GM18498 (cell line): ENCODE measurements around the gene RNASEH1.
A peak's percentile ranks its signal among the peaks of the same experiment; 100 is the strongest.
"Not testable (repeated sequence)": the region's sequence is repeated elsewhere in the genome, so short reads cannot be mapped to it uniquely, and the experiment has no call there.

Source experiments
- ATAC-seq: cut with Tn5 transposase; IDR thresholded peaks from one replicate; pipeline ENCODE4 v1.9.1; 2021; ENCODE audit warnings: mild to moderate bottlenecking, moderate library complexity; ENCODE audit not compliant: unreplicated experiment

Gene RNASEH1

GRCh38 chr2:3594493-3595281, 36.6 kb upstream of the RNASEH1 start, which contains the start of gene COLEC11:
Gene COLEC11, plus strand, starts transcription at chr2:3595112. Its CDS starts 9,229 bp downstream, at chr2:3604341.
- ATAC-seq = no peak

- no peak for ATAC-seq
Observed at GRCh38 chr2:3589086-3589485, 31.0 kb upstream of the RNASEH1 start.

DNA sequence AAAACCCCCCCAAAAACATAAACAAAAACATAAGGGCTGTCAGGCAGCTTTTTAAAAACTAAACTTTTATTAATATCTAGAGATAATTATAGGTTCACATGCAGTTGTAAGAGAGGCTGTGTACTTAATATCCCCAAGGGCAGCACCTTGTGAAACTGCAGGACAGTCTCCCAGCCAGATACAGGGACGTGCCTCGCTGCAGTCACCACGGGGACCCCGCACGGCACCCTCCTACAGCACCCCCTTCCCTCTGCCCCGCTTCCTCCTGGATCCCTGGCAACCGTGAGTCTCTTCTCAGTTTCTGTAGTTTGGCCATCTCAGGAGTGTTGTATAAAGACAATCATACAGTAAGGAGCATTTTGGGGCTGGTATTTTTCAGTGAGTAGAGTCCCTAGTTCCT, 30.0 kb upstream of the RNASEH1 start:
- no peak for ATAC-seq

DNA sequence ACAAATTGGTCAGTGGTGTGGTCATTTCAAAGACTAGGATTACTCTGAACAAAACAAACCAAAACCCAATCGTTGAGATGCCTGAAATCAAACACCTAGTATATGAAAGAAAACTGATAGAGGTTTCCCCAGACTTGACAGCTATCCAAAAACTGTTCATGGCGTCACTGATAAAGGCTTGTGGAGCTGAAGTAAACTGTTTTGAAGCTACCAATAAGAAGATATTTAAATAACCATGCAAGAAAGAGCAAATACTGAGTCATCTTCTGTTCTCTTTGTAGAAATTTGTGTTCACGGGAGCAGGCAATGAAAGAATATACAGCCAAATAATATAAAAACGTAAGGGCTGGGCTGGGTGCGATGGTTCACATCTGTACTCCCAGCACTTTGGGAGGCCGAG, 29.3 kb upstream of the RNASEH1 start:
- no peak for ATAC-seq

GRCh38 chr2:3587021-3587420, 28.9 kb upstream of the RNASEH1 start:
- no peak for ATAC-seq

DNA sequence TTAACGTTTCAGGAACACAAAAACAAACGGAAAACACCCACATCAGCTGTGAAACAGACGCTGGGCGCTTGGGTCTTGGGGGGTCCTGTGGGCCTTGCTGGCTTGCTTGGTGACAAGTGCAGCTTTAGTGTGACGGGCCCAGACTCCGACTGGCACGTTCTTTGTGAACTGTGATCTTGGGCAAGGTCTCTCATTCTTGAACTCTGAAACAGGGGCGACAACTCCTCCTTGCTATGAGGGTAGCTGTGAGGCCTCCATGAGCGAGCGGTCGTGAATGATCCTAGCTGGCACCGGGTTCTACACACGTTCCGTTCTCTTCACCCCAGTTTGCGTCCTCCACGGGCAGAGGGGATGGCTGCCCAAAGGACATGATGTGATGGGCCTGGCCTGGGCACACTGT, 28.1 kb upstream of the RNASEH1 start:
- no peak for ATAC-seq

DNA sequence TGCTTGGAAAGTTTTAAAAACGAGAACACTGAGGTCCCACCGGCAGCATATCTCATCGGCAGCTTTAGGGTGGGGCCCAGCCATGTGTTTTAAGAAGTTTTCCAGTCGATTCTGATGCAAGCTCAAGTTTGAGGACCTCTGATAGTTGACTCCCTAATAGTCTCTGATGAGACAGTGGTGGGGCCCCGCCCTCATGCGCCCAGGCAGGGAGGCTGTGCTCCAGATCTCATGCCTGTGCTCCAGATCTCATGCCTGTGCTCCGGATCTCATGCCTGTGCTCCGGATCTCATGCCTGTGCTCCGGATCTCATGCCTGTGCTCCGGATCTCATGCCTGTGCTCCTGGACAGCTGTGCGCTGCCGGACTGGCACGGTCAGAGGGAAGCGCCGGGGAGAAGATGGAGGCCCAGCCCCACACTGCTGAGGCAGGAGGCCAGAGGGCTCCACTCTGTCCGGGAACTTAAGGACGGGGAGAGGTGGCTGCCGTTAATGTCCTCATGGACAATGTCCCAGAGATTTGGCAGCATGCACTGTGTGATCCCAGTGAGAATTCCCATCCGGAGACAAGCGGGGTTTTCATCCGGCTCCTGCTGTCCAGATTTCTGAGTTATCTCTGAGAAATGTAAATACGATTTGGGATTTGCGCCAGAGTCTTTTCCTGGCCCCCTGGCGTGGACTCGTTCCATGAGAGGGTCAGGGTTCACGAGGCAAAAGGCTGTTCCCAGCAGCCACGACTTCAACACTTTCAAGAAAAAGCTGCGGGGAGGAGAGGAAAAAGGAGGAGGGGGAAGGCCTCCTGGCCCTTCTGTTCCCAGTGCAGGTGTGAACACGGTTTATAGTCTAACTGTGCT, 27.4 kb upstream of the RNASEH1 start:
- ATAC-seq = no peak

DNA sequence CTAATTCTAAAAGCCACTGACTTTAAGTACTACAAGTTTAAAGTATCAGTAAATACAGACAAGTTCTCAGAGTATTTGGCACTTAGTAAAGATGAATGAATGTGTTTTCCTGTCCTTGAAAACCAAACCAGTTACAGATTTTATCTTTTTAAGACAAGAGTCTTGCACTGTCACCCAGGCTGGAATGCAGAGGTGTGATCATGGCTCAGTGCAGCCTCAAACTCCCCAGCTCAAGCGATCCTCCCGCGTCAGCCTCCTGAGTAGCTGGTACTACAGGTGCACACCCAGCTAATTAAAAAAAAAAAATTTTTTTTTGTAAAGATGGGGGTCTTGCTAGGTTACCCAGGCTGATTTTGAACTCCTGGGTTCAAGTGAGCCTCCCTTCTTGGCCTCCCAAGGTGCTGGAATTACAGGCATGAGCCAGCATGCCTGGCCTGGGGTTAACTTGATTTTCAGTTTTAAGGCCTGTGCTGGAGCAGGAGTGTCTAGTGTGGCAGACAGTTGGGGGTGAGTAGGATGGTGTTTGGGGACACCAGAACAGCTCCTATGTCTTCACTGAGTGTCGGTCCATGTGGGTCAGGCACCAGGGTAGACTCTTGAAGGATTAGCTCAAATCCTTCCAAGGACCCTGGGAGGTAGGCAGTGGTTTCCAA, 26.6 kb upstream of the RNASEH1 start:
- ATAC-seq = no peak

- no peak for ATAC-seq
Observed at GRCh38 chr2:3584076-3584475, 25.9 kb upstream of the RNASEH1 start.

- ATAC-seq = no peak
Observed at GRCh38 chr2:3581367-3582262, 23.5 kb upstream of the RNASEH1 start.

- ATAC-seq = no peak
Observed at GRCh38 chr2:3580449-3580848, 22.3 kb upstream of the RNASEH1 start.

- no peak for ATAC-seq
Observed at GRCh38 chr2:3578987-3579386, 20.9 kb upstream of the RNASEH1 start.

GRCh38 chr2:3576263-3576630, 18.1 kb upstream of the RNASEH1 start:
- ATAC-seq = not testable (repeated sequence)

DNA sequence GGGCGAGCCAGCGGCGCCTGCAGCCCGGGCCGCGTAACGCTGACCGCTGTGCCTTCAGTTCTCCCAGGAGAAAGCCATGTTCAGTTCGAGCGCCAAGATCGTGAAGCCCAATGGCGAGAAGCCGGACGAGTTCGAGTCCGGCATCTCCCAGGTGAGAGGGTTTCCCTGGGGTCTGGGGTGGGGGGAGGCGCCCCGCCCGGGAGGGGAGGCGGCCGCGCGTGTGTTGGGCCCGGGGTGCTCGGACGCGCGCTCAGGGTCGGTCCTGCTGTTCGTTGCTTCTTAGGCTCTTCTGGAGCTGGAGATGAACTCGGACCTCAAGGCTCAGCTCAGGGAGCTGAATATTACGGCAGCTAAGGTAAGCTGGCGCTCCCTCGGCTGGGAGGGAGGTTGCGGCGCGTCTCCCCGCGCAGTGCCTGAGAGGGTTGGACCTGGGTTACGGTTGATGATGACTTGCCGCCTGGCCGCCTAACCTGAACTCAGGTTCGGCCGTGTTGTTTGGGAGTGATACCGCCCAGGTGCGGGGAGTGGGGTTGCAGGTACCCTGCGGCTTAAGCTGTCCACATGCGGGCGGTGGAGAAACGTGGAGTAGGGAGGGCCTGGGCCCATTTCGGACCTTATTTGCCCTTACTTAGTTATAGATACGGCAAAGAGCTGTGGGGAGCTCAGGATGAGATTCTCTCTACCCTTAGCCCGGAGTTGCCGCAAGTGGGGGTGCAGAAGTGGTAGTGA, 17.6 kb upstream of the RNASEH1 start:
- ATAC-seq = peak; percentile 35

GRCh38 chr2:3574155-3574554, 16.0 kb upstream of the RNASEH1 start:
- no peak for ATAC-seq

DNA sequence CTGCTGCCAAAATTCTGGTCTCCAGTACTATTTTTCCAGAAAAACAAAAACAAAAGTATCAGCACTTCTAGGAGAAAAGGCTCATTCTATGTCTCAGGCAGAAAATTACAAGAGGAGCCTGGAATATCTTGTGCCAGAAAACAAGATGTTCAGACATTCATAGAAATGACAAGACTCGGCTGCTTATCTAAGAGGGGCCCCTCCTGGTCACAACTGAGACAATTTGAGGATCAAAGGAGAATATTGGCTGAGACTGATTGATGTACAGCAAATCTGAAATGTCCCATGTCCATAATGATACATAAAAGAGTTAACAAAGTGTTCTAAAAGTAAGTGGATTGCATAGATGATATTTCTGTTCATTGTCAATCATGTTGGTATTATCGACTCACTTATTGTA, 14.5 kb upstream of the RNASEH1 start:
- ATAC-seq = no peak

DNA sequence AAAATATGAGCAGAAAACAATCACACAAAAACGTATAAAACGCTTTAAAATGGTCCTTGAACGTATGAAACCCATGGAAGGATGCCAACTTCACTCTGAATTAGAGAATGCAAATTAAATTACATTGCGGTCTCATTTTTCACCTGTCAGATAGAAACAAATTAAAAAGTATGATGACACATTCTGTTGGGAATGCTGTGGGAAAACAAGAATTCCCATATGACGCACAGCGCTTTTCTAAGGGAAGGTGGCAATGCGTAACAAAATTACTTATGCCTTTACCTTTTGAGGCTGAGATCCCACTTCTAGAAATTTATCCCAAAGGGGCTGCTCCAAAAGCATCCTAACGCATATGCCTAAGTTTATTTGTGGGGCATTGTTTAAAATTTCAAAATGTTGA, 13.2 kb upstream of the RNASEH1 start:
- ATAC-seq = no peak

DNA sequence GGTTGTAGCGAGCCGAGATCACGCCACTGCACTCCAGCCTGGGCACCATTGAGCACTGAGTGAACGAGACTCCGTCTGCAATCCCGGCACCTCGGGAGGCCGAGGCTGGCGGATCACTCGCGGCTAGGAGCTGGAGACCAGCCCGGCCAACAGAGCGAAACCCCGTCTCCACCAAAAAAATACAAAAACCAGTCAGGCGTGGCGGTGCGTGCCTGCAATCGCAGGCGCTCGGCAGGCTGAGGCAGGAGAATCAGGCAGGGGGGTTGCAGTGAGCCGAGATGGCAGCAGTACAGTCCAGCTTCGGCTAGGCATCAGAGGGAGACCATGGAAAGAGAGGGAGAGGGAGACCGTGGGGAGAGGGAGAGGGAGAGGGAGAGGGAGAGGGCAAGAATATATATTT, 11.5 kb upstream of the RNASEH1 start:
- ATAC-seq = not testable (repeated sequence)

- no peak for ATAC-seq
Observed at GRCh38 chr2:3566806-3567205, 8.7 kb upstream of the RNASEH1 start.

- no peak for ATAC-seq
Observed at GRCh38 chr2:3565117-3565516, 7.0 kb upstream of the RNASEH1 start.
